HG03469 (cell line): Measurements from ENCODE around the gene ELMO1.

Source experiments
- ATAC-seq: cut with Tn5 transposase; IDR thresholded peaks from one replicate; pipeline ENCODE4 v1.9.1; 2021; ENCODE audit warnings: mild to moderate bottlenecking, moderate library complexity, moderate number of reproducible peaks; ENCODE audit not compliant: unreplicated experiment

ELMO1 gene

GRCh38 chr7:37109016-37109683 is 339.5 kb downstream of the ELMO1 start:
- ATAC-seq = no peak

DNA sequence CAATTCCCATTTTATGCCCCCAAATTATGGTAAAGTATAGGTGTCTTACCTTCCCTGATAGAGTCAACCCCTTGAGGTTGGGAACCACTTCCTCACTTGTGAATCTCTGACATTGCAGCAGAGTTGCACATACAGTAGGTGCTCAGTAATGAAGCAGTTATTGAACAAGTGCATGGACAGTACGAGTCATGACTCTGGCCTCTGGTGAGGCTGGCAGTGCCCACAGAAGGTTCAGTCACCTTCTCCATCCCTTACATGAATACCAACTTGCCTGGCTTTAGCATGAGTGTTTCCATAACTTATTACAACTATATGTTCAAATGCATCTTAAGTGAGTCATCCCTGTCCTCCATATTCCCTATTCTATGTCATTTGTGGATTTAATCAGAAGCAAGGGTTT is 340.0 kb downstream of the ELMO1 start:
- ATAC-seq = no peak

GRCh38 chr7:37107047-37107750 is 341.5 kb downstream of the ELMO1 start:
- ATAC-seq = no peak

- ATAC-seq = no peak
These were observed 342.9 kb downstream of the ELMO1 start for GRCh38 chr7:37105762-37106161.

- no peak for ATAC-seq
These were observed 343.7 kb downstream of the ELMO1 start for GRCh38 chr7:37104822-37105518.

DNA sequence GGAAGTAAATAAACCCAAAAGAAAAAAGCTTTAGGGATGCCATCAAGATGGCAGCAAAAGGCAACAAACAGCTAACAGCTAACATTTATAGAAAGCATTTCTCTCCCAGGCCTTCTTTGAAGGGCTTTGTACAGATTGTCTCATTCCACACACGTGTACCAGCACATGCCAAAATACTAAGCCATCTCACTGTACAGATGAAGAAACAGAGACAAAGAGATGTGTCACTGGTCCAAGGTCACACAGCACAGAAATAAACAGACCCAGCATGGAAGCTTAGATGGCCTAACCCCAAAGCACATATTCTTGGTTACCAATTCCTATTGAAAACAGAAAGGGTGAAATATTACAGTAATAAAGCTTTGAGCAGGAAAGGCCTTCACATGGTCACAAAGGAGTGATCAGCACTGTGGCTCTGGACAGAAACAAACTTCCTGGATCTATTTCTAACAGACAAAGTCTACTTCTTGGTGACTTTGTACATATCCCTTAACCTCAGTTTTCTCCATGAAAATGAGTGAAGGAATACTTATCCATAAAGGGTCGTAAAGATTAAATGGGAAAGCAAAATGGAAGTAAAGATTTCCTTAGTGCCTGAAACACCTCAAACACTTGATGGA is 346.0 kb downstream of the ELMO1 start:
- ATAC-seq = no peak

DNA sequence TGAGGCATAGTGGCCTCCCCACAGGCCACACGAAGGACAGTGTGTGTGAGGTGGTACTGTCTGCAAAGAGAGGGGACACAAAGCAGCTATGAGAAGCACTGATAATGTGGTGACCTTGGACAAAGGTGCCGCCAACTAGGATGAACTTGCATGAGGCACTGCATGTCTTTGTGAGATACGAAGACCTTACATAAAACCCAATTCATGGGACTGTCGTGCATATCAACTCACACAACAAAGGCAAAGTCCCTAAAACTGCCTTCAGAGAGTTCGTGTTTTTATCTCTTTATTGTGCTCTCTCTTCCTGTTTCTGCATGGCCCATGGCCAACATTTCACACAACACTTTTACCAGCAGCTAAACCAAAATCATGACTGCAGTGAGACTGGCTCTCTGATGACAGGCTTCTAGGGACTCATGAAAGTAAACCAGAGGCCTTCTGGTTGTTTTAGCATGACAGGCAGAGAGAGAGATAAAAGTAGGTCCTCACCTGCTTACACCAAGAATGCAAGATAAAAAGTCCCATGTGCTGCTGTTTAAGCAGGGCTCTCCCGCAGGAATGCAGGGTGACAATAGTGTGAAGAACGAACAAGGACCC is 347.8 kb downstream of the ELMO1 start:
- no peak for ATAC-seq

- no peak for ATAC-seq
These were observed 349.9 kb downstream of the ELMO1 start for GRCh38 chr7:37098762-37099161.

DNA sequence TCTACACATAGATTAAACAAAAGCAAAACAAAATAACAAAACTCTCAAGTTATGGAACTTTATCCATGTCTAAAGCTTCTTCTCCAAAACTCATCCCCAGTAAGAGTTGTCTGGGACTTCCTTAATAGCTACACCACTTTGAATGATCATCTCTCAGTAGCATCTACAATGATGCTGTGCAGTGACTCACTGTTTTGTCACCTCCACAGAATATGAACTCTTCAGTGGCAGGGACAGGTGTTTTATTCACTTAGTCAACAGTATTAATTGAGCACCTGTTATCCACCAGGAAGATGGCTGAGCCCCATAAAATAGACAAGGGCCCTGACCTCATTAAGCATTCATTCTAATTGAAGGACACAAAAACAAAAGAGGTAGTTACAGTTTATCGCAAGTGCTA is 350.7 kb downstream of the ELMO1 start:
- ATAC-seq = no peak

DNA sequence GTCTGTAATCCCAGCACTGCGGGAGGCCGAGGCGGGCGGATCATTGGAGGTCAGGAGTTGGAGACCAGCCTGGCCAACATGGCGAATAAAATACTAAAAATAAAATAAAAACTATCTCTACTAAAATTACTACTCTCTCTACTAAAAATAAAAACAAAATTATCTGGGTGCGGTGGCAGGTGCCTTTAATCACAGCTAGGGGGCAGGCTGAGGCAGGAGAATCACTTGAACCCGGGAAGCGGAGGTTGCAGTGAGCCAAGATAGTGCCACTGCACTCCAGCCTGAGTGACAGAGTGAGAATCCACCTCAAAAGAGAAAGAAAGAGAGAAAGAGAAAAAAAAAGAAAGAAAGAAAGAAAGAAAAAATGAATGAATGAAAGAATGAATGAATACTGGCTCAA is 351.4 kb downstream of the ELMO1 start:
- ATAC-seq = no peak

- no peak for ATAC-seq
These were observed 352.3 kb downstream of the ELMO1 start for GRCh38 chr7:37096341-37096740.

DNA sequence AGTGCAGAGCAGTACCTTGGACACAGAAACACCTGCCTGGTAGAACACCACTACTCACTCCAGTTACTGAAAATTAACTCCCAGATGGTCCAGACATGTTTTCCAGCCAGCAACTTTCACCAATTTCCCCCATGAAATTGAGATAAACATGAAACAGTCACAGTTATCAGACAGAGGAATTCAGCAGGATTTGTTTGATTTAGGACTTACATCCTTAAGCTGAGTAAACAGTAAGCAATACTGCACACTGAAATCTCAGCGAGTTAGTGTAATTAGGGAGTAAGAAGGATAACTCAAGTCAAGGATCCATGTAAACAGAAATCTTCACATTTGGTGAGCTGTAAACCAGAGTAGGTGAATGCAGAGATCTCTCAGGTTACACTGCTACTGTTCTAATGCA is 353.5 kb downstream of the ELMO1 start:
- no peak for ATAC-seq

DNA sequence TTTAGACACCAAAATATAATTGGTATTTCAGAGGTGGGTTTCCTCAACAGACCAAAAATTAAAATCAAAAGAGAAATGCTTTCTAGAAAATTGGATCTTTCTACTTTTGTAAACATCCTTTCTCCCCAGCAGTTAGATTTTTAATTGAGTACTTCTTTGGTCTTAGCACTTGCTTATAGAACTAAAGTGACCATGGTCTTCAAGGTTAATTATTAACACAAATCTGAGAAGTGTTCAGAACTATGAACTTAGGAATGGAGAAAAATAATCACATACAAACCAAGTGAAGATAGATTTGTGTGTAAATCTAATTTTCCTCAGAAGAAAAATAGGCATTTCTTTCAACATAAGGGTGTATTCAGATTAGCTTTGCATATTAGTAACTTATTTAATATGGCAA is 355.4 kb downstream of the ELMO1 start:
- no peak for ATAC-seq

DNA sequence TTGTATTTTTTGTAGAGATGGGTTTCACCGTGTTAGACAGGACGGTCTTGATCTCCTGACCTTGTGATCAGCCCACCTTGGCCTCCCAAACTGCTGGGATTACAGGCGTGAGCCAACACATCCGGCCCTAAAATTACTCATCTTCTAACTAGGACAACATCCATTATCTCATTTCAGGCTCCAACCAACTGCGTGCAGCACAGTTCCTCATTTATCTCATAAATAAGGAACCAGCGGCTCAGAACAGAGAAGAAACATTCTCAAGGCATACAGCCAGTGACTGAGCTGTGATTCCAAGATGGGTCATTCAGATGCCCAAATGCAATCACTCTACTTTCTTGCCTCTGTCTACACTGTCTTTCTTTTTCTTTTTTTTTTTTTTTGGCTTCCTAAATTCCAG is 356.1 kb downstream of the ELMO1 start:
- ATAC-seq = no peak

- ATAC-seq = no peak
These were observed 358.7 kb downstream of the ELMO1 start for GRCh38 chr7:37089972-37090371.

DNA sequence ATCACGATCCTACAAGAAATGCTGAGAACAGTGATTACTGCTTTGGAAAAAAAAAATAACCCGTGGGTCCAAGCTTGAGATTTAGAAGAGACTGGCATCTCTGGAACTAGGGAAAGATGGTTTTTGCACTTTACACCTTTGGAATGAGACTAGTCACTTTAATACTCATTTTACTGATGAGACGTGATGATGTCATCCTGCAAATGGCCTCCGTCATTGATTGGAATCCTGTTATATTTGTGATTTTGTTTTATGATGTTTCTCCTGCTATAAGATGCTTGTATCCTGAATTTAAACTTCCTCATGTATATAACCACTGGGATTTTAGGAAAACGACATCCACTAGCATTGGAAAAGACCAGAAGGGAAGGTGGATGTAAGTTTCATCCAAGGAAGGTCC is 363.1 kb downstream of the ELMO1 start:
- no peak for ATAC-seq

DNA sequence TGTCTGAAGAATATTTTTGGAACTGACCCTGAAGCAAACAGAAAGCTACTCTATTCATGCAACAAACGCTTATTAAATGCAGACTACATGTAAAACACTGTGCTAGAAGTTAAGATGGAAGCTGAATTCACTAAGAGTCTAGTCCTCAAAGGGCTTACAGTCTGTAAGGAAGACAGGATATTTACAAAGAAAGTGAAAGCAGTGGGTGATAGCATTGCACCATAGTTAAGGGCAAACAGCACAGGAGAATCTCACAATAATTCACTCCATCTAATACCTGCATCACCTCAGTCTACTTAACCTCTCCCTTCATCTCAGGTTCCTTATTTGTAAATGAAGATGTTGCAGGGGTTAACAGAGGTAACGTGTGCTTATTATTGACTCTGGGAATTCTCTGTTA is 364.4 kb downstream of the ELMO1 start:
- no peak for ATAC-seq

DNA sequence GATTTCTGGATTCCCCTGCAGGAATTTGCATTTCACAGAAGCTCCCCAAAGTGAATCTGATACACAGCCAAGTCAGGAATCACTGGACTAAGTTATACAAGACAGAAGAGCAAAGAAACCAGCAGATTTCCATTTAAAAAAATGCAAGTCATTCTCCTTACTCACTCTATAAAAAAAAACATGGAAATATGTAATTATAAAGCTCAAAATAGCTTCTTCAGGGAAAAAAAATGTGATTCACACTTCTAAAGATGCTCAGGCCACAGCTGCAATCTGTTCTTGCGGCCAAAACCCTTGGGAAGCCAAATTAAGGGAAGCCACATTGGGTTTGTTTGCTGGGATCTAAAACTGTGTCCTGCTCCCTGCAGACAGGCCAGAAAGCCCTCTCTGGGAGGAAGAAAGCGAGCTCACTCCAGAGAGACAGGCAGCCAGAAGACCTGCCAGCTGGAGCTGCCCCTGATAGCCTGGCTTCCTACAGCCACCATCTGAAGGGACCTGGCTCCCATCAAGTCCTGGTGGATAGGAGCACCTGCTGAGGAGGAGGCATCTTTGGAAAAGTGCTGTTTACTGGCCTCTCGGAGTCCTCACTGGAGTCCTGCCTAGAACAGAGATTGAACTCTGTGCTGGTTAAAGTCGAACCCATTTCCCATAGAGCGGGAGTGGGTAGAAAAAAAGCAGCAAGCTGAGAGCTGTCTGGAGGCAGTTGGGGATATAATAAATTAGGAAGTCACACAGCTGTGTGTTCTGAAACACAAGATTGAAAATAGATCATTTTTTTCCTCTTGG is 365.2 kb downstream of the ELMO1 start:
- ATAC-seq = no peak

- no peak for ATAC-seq
These were observed 367.2 kb downstream of the ELMO1 start for GRCh38 chr7:37081436-37081835.

DNA sequence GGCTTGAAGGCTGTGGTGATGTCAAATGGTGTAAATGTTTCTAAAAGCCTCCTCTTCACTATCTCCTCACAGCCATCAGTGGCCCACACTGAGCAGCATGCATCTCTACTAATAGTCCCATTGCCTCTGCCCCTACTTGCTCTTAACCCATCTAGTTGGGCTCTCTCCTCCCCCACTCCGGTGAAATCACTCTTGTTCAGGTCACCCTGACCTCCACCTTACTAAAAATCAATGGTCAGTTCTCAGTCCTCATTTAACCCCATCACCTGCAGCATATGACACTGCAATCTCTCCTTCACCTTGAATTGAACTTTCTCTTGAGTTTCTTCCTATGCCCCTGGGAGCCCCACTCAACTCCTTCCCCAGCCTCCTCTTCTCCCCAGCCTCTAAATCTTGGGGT is 369.2 kb downstream of the ELMO1 start:
- ATAC-seq = no peak

DNA sequence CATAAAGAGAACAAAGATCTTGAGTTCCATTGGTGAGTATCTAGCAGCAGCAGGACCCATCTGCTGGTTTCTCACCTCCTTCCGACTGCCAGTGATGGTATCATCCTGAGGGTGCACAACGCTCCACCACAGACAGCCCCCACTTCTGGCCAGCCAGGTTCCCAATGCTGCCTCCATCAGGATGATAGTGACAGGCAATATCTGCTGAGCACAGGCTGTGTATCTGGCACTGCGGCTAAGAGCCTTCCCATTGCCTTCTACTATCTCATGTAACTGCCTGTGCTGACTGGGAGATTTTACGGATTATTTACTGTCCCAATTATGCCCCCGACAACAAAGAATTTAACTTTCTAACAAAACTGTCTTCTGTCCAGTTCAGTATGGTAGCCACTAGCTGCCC is 372.0 kb downstream of the ELMO1 start:
- ATAC-seq = no peak
